GM19463 (cell line): Measurements from ENCODE around the gene DHX32.

Experiments used
- ATAC-seq: cut with Tn5 transposase; IDR thresholded peaks from one replicate; pipeline ENCODE4 v1.9.1; 2021; ENCODE audit warnings: mild to moderate bottlenecking, moderate library complexity; ENCODE audit not compliant: unreplicated experiment

The DHX32 gene

DNA sequence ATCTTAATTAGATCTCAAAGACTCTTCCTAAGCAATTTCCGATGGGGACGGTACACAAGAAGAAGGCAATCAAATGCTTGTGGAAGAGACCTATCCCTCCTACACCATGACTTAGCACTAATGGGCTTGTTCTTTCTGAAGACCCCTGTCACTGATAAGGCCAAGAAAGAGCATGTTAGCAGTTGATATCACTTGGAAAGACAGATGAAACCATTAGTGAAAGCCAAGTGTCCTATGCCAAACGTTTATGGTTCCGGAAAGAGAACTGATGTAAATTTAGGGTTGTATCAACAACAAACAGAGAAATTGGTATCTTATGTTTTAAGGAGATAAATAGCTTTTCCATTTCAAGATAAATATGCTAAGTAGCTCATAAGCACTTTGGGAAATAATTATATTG, 64.5 kb downstream of the DHX32 start:
- ATAC-seq, result no peak

DNA sequence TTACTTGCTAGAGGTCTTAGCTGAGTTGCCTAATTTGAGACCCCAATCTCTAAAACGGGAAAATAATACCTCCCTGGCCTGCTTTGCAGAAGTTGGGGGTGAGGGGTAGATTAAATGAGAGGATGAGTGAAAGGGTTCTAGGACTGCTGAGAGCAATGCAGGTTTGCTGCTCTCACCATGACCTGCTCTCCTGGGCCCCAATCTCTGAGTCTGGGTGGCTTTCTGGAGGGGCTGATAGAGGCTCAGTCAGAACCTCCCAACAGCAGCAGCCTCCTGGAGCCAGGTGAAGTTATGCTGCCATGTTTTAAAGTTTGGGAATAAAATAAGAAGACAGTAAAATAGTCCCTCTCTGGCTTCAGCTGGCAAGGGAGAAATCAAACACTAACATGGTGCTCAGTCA, 65.3 kb downstream of the DHX32 start:
- ATAC-seq, result no peak

GRCh38 chr10:125812128-125812750, 68.9 kb downstream of the DHX32 start:
- no peak for ATAC-seq

- no peak for ATAC-seq
Observed at GRCh38 chr10:125811251-125811650, 69.8 kb downstream of the DHX32 start.

DNA sequence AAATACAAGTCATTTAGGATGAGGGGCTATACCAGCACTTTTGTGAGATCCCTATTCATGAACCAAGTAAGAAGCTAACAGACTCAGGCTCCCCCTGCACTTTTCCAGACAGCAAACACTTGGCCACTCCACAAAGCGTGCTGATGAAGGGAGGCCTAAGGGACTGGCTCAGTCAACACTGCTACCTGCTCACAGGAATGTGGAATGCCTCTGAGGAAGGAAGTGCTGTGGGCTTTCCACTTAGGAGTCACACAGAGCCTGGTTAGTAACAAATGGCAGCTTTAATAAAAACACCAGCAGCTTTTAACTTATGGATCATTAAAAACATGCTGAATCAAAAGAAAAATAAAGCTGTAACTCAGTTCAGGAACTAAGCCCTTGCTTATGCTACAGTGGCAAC, 73.0 kb downstream of the DHX32 start:
- no peak for ATAC-seq

DNA sequence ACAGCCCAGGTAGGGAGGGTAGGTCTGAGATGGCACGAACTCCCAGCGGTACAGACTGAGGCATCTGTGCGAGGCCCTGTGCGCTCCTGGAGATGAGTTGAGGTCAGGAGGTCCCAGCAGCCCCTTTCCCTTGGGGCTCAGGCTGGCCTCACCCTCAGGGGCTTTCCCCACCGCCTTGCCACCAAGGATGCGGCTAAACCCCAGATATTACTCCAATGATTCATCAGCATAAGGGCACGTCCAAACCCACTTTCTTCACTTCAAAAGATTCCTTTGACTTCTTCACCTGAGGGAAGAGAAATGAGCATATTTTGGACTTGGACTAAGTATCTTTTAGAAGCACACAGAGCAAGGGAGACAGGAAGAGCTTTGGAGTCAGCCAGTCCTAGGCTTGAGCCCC, 78.4 kb downstream of the DHX32 start:
- no peak for ATAC-seq

DNA sequence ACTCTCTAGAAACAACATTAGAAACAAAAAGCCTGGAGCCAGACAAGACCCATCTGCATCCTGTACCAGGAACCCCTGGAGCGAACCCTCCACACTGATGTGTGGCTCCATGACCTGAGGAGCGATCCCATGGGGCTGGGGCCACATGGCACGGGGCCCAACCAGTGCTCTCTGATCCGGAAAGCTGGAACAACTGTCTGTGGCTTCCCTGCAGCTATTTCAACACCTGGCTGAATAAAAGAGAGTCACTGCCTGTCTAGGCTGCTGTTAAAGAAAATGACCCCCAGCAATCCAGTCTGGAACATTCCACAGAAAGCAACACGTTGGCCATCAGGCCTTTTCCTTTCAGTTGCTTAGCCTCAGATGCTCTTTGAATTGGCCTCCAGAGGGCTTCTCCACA, 79.0 kb downstream of the DHX32 start:
- no peak for ATAC-seq

DNA sequence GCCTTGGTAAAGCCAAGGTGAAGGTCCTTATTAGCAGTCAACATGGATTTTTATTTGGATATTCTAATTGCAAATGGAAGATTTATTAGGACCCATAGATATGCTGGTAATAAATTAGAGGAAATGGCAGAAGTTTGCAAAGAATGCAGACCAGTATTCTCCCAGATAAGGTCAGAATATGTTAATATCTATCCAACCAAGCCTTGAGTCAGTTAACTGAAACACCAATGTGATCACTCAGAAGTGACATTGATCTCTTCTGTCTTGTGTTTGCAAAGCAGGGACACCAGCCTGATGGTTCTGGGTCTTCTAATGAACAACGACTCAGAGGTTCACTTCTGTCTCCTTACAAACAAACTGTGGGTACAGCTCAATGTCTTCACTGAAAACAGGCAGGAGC, 79.5 kb downstream of the DHX32 start:
- ATAC-seq, result no peak

DNA sequence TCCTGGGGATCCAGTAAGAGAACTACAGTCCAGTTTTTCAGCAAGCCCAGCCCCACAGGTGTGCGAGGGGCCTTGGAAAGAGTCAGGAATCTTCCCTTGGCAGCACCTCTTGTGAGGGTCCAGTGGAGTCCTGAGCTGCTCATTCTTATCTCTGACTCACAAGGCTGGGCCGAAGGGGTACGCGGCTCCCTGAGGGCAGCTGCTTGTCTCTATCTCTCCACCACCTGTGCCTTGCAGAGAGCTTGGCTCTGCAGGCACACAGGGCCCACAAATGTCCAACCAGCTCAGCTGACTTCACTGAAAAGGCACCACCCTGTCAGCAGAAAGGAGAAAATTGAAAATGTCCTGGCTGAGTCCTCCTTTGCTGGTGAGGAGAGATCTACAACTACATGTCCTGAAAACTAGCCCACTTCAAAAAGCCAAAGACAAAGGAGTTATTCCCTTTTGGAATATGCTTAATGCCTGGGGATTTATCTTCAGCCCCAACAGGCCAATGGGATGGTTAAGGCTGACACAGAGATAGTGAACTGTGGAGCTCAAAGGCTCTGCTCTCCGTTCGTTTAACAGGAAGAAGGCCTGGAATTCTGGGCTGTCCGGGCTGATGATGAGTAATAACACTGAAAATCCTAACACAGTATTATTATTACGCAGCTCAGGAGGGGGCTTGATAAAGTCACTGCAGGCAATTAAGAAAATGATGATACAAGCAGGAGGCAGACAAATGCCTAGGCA, 81.5 kb downstream of the DHX32 start:
- no peak for ATAC-seq

- ATAC-seq, result no peak
Observed at GRCh38 chr10:125797994-125798662, 83.0 kb downstream of the DHX32 start.

DNA sequence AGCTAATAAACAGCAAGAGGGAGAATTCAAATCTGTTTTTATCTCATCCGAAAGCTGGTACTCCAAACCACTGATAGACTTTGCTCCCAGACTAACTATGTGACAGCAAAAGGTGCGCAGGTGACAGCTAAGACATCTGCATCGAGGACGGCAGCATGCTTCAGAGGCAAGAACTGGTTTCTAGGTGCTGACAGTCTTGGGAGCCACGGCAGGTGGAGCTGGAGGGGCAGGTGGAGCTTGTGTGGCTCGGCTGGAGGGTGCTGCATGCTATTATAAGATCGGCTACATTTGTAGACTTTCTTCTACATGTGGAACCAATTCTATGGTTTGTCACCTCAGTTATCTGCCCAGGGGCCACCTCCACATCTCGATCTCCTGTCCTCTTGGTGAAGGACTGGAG, 83.7 kb downstream of the DHX32 start:
- no peak for ATAC-seq

- ATAC-seq, result no peak
Observed at GRCh38 chr10:125795637-125796190, 85.4 kb downstream of the DHX32 start.

DNA sequence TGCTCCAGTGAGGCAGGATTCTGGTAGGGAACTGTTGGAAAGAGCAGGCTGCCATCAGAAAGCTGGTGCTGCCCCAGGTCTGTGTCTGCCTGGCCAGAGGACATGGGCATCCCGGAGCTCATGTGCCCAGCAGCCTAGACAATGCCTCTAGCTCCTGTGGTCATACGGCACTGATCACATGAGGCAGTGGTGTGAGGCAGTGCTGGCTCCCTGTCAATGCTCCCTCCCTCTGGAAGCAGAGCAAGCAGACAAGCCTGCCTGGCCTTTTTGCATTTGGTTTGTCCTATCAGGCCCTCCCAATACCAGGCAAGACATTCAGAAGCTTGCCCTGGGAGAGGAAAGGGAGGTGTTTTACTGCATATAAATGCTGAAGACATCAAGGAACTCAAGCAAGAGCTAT, 86.0 kb downstream of the DHX32 start:
- no peak for ATAC-seq

DNA sequence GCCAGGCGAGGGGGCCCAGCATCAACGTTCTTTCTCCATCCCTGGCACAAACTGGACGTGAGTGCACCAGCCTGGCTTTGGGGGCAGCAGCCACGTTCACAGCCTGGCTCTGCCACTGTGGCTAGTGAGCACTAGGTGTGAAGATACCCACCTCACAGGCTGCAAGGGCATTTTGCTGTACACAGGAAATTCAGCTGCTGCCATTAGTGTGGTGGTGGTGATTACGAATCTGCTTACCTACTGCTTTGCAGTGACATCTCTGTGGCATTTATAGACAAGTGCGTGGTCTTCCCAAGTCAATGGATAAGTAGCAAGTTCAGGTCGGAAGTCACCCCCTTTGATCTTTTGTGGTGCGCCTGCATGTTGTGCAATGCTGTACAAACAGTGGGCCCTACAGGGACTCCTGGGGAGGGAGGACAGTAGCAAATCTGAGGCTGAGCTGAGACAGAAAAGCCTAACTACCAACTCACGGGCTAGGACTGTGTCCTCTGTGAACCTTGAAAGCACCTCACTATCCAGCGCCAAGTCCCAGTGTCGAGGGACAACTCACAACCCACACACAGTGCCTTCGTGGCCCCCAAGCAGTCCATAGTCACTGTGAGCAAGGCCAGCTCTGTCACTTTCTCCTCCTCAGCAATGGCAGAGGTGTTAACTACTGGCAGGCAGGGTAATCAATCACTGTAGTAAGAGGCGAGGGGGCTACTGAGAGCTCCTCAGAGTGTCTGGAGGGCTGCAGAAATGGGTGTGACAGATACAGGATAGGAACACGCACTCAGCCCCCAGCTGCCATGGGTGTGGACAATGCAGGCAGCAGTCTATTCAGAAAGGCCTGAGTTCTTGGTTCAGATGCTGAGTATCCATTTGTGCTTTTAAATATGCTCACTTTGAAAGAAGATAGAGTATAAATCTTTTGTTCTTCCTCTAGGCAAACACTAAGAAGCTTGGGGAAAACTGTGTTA, 88.5 kb downstream of the DHX32 start:
- no peak for ATAC-seq

- ATAC-seq, result no peak
Observed at GRCh38 chr10:125788156-125789034, 92.7 kb downstream of the DHX32 start.
